ENCODE results near the gene GNLY.

DNA sequence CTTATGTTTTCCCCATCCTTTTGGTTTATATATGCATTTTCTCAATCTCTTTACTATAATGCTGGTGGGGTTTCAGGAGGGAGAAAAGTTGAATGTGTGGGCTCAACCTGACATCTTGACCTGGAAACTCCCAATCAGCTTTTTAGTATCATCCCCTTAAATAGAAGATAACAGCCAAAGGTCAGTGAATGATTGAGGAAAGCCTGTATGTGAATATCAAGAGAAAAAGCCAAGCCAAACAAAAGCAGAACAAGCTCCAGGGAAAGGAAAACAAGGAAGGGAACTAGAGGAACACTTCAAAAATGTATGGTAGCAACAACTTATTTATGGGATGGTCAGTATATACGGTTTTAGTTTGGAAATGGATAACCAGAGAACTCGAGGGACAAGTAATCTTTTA lies 31.3 kb downstream of the GNLY start:
- TF ChIP-seq, protein P1, sequence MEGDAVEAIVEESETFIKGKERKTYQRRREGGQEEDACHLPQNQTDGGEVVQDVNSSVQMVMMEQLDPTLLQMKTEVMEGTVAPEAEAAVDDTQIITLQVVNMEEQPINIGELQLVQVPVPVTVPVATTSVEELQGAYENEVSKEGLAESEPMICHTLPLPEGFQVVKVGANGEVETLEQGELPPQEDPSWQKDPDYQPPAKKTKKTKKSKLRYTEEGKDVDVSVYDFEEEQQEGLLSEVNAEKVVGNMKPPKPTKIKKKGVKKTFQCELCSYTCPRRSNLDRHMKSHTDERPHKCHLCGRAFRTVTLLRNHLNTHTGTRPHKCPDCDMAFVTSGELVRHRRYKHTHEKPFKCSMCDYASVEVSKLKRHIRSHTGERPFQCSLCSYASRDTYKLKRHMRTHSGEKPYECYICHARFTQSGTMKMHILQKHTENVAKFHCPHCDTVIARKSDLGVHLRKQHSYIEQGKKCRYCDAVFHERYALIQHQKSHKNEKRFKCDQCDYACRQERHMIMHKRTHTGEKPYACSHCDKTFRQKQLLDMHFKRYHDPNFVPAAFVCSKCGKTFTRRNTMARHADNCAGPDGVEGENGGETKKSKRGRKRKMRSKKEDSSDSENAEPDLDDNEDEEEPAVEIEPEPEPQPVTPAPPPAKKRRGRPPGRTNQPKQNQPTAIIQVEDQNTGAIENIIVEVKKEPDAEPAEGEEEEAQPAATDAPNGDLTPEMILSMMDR (IDR thresholded peaks at IDR 0.05; ENCODE audit: extremely low read depth in 1 of 2, insufficient read depth in 1 of 2, low read depth in 1 of 2, low read length in 2 of 2): no peak
- TF ChIP-seq, protein P2, sequence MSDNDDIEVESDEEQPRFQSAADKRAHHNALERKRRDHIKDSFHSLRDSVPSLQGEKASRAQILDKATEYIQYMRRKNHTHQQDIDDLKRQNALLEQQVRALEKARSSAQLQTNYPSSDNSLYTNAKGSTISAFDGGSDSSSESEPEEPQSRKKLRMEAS (IDR thresholded peaks at IDR 0.05; ENCODE audit: insufficient read depth, insufficient read length): no peak
- TF ChIP-seq POLR2A (IDR thresholded peaks at IDR 0.05; ENCODE audit: low read depth, low read length): no peak

Measured in endothelial cell of umbilical vein (primary cell).